ENCODE results near the gene OR52H1. TPM values are rescaled to one million over a fixed set of nuclear protein-coding genes. Genes with fewer than 3 reads are reported as not detected.

The OR52H1 gene
- total and polyA plus RNA-seq, 9 of the 15 experiments (the other 6 are each of a cell fraction or from before 2014, with no cell fraction given) = 0.15 TPM; not detected in 8

GRCh38 chr11:5516599-5516998 lies 31.7 kb downstream of the OR52H1 start, which contains the start of gene UBQLNL:
UBQLNL (minus strand) TSS chr11:5516699; CDS start chr11:5516441, 258 bp downstream.
- Histone ChIP-seq H3K9me3 (replicated peaks; ENCODE audit: control insufficient read depth, insufficient read depth, low read depth, low read length) (no peaks in the 10 kb centered on the region), H3K4me2 (ENCODE audit: insufficient read depth, low read length) (no peak within 1 kb of the TSS), H3K9me1 (ENCODE audit: control insufficient read depth, insufficient read depth, low read length) (no peaks in the 10 kb centered on the region), H3K36me3 (ENCODE audit: control insufficient read depth, insufficient read depth, low read length) (no peaks in the 10 kb centered on the region), H3K4me3 (no peak within 1 kb of the TSS), H3K79me2 (ENCODE audit: control insufficient read depth, insufficient read depth, low read length) (no peaks in the 10 kb centered on the region), H3K27ac (ENCODE audit: extremely low read depth, low read depth, low read length) (no peak within 1 kb of the TSS), H3K27me3 (ENCODE audit: control insufficient read depth in 2 of 2, insufficient read depth in 2 of 2, low read length in 2 of 2) (peaks cover 0 to 6% of the 10 kb centered on the region in 2 experiments; a peak in 2 of 5 replicates), H3K9ac (ENCODE audit: insufficient read depth in 1 of 2, low read depth in 2 of 2, low read length in 2 of 2) (no peak within 1 kb of the TSS), H3K4me1 (replicated peaks in 1 of 2; ENCODE audit: control insufficient read depth in 2 of 2, insufficient read depth in 2 of 2, low read length in 2 of 2) (peaks cover 0 to 3% of the 10 kb centered on the region in 2 experiments; a peak in 2 of 5 replicates), H2AFZ (ENCODE audit: low read depth, low read length) (no peak within 1 kb of the TSS), H4K20me1 (replicated peaks; ENCODE audit: control insufficient read depth, insufficient read depth, low read length) (no peaks in the 10 kb centered on the region)
- in situ Hi-C loops (cut with MboI) = no loop called here
- no peak for TF ChIP-seq TFAM (CRISPR knock-in tag; conservative IDR thresholded peaks at IDR 0.05)
- TF ChIP-seq IRF1 (CRISPR knock-in tag; IDR thresholded peaks at IDR 0.05; ENCODE audit: borderline replicate concordance) = no peak
- TF ChIP-seq NFIX (CRISPR knock-in tag; IDR thresholded peaks at IDR 0.05; ENCODE audit: low read depth) = no peak
- no peak for TF ChIP-seq FOXJ2 (tag; IDR thresholded peaks at IDR 0.05)
- TF ChIP-seq ILF3 (IDR thresholded peaks at IDR 0.05; ENCODE audit: borderline replicate concordance) = no peak
- no peak for TF ChIP-seq ZNF444 (CRISPR knock-in tag; IDR thresholded peaks at IDR 0.05)
- no peak for TF ChIP-seq ZNF398 (CRISPR knock-in tag; IDR thresholded peaks at IDR 0.05)
- no peak for TF ChIP-seq RERE (CRISPR knock-in tag; IDR thresholded peaks at IDR 0.05; ENCODE audit: borderline replicate concordance)
- no peak for TF ChIP-seq SMAD3 (CRISPR knock-in tag; conservative IDR thresholded peaks at IDR 0.05)
- TF ChIP-seq ZNF23 (CRISPR knock-in tag; IDR thresholded peaks at IDR 0.05) = no peak
- DNase-seq (ENCODE audit: extremely low read depth in 1 of 4, low spot score in 3 of 4) (no peak), ATAC-seq (no peak), FAIRE-seq (no peak)
- intact Hi-C loops (cut with micrococcal nuclease) = loop anchor here (10.0 kb wide), 1 partner anchor 58 kb away; no protein-coding TSS in a partner anchor
- WGBS (ENCODE audit: insufficient coverage, low coverage, missing lambda C conversion rate) = 22% methylated on average over 2 of the region's 2 CpGs
- CTCF ChIA-PET (ENCODE audit: low intra/inter-chr PET ratio) = no interaction called here
- BruUV-seq (replicated peaks) = no TSS peak
- POLR2A ChIA-PET = interaction anchor here (0.8 to 11.8 kb wide), 3 partner anchors 11 to 15 kb away, joined by 5 to 123 read pairs (median 7); no protein-coding TSS in a partner anchor
